Measurements from ENCODE around the gene ATP2C2.
A peak's percentile ranks its signal among the peaks of the same experiment; 100 is the strongest.
"Not testable (repeated sequence)": the region's sequence is repeated elsewhere in the genome, so short reads cannot be mapped to it uniquely, and the experiment has no call there.

The ATP2C2 gene

DNA sequence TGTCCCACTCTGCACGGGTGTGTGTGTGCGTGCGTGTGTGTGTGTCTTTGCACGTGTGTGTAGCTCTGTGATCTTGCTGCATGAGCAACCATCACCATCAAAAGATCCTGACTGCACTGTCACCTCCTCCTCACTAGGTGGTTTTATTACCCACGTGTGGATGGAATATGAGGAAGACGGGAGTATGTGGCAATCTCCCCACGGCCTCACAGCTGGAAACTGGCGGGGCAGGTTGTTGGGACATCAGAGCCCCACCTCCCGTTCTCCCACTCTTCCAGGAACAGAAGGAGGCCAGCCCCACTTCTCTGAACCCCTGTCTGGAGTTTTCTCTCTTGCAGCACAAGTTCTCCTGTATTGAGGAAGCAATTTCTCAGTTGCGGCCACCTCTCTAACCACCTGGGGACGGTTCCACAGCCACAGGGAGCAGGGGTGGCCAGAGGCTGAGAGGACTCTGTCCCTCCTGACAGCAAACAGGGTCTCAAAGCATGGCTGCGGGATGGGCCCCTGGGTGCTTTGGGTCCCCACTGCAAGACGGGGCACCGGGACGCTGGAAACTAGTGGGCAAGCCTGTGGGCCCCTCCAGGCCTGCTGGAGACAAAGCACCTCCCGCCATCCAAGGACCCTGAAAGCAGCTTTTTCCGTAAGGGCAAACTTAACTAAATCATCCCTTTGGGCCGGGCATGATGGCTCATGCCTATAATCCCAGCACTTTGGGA, 27.9 kb upstream of the ATP2C2 start:
- DNase-seq, result no peak

GRCh38 chr16:84341528-84342295, 26.6 kb upstream of the ATP2C2 start:
- DNase-seq, result no peak

GRCh38 chr16:84343800-84344199, 24.5 kb upstream of the ATP2C2 start:
- not testable (repeated sequence) for DNase-seq

DNA sequence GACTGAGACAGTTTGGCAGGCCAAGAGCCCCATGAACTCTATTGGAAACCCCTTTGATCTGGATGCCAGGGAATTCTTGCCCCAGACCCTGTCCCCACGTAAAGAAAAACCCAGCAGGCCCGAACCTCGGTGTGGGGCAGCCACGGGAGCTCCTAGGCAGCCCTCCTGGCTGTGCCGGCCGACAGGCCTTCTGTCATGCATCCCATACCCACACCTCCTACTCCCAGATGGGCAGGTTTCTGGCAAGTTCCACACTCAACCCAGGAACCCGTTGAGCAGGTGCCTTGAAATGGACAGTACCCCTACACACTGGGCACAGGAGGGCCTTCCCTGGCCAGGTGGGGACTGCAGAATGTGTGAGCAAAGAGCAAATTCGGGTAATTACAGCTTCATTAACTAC, 23.6 kb upstream of the ATP2C2 start:
- DNase-seq, result no peak

DNA sequence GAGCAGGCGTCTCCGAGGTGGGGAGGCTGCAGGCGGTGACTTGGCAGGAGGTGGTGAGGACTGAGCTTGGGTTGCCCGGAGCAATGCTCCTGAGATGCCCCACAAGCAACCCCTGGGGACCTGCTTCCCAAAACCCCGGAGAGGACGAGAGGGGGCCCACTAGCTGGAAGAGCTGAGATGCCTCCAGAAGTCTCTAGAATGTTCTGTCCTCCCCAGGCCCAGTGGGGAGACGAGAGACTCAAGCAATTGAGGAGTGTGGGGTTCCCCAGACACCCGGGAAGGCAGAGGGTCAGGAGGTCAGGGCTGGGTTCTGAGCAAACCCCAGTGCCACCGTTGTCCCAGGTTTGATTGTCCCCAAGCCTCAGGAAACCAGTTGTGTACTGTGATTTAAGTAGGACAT, 21.2 kb upstream of the ATP2C2 start:
- DNase-seq, result no peak

- DNase-seq, result no peak
Measured at GRCh38 chr16:84348386-84348888, 19.9 kb upstream of the ATP2C2 start.

GRCh38 chr16:84349862-84350684, 18.3 kb upstream of the ATP2C2 start:
- no peak for DNase-seq

DNA sequence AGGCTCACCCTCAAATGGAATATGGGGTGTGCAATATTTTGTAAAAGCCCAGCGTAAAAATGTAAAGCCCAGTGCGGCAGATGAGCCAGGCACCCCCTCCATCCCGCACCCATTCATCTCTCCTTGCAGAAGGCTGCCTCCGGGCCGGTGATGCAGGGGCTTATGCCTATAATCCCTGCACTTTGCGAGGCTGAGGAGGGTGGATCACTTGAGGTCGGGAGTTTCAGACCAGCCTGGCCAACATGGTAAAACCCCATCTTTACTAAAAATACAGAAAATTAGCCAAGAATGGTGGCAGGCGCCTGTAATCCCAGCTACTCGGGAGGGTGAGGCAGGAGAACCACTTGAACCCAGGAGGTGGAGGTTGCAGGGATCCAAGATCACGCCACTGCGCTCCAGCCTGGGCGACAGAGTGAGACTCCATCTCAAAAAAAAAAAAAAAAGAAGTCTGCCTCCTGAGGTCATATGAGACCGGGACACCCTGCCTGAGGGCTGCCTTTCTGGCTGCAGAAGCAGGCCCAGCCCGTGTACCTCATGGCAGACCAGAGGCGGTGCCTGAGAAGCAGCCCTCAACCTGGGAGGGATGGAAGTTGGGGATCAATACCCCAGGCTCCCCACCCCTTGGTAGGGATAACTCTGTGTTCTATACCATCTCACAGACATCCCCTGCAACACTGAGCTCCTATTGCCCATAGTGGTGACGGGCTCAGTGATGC, 17.5 kb upstream of the ATP2C2 start:
- no peak for DNase-seq

- no peak for DNase-seq
Measured at GRCh38 chr16:84351630-84352029, 16.7 kb upstream of the ATP2C2 start.

DNA sequence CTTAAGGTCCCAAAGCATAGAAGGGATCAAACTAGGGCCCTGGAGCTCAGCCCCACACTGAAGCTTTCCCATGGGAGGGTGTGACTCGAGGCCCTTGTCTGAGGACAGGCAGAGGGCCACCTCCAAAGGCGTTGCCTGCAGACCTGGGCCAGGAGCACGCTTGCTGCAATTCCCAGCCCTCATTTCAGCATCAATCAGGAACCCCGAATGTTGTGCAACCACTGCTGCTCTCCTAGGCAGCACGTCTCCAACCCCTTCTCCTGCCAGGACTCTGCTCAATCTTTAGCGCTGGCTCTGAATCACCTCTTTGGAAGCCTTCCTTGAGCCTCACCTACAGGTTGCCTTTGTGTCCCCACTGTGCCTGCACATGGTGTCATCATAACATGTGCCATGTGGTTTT, 14.0 kb upstream of the ATP2C2 start:
- no peak for DNase-seq

DNA sequence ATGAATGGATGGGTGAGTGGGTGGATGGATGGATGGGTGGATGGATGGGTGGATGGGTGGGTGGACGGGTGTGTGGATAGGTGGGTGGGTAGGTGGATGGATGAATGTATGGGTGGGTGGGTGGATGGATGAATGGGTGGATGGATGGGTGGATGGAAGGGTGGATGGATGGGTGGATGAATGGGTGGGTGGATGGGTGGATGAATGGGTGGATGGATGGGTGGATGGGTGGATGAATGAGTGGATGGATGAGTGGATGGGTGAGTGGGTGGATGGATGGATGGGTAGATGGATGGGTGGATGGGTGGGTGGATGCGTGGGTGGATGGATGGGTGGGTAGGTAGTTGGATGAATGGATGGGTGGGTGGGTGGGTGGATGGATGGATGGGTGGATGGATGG, 13.2 kb upstream of the ATP2C2 start:
- DNase-seq, result no peak

DNA sequence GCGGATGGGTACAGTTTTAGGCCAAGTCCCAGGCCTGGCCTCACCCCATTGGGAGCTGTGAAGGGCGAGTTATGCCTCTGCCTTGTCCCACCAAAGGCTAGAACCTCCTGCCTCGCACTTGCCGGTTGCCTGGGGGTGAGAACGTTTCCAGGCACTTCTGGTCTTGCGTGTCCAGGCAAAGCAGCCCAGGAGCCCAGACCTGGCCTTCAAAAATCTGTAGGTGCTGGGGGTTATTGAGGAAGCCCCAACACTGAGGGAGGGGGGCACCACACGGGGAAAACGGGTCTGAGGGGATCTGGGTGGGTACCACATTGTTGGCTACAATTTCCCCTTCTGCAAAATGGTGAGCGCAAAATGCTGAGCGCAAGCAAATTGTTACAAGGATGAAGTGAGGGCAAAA, 12.2 kb upstream of the ATP2C2 start:
- DNase-seq, result no peak

DNA sequence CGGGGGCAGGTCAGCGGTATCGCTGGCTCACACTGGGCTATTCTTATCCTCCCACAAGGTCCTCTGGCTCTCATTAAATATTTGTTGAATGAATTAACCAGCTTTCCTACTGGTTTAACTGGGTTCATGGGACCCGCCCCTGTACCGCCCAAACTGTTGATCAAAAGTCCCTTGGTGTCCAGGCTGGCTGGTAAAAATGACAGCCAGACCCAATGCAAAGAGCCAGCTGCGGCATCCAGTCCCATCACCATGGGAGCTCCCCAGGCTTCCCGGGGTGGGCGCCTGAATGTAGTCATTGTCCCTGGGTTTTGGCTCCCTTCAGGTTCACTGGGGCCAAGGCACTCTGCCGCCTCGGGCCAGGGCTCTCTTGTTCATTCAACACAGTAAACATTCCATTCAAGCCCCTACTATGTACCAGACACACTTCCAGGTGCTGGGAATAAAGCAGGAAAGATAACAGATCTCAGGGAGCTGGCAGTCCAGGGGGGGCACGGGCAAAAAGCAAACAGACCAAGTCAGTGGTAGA, 11.7 kb upstream of the ATP2C2 start:
- no peak for DNase-seq

DNA sequence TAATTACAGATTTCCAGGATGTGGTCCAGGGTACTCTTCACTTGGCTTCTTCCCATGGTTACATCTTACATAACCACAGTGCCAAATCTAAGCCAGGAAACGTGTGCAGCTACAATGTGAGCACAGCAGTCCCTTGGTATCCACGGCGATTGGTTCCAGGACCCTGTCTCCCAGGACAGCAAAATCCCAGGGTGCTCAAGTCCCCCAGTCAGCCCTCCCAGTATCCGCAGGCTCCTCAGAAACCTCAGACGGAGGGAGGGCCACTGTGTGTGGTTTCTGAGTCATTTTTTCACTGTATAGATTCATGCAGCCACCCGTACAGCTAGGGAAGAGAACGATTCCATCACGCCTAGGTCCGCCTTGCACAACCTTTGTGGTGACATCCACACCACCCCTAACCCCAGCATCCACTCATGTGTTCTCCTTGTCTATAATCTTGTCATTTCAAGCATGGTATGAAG, 11.1 kb upstream of the ATP2C2 start:
- no peak for DNase-seq

DNA sequence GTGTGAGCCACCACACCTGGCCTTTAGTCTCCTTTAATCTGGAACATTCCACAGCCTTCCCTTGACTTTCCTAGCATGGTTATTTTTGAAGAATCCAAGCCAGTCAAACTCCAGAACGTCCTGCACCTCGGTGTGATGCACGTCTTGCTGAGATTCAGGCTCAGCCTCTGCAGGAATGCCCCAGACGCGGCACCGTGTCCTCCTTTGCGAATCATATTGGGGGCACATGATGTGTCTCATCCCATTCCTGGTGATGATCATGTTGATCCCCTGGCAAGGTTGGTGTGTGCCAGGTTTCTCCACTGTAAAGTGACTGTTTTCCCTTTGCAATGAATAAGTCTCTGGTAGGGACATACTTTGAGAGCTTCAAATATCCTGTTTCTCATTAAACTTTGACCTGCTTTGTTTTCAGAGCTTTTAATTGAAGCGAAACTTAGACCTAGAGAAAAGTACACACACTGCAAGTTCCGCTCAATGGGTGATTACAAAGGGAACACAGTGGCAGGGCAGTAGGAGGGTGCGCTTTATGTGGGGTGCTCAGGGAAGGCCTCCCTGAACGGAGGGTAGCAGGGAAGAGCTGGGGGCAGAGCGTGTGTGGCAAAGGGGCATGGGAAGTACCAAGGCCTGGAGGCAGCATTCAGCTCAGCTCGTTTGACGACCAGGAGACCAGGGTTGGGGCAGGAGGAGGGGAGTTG, 9.6 kb upstream of the ATP2C2 start:
- no peak for DNase-seq

DNA sequence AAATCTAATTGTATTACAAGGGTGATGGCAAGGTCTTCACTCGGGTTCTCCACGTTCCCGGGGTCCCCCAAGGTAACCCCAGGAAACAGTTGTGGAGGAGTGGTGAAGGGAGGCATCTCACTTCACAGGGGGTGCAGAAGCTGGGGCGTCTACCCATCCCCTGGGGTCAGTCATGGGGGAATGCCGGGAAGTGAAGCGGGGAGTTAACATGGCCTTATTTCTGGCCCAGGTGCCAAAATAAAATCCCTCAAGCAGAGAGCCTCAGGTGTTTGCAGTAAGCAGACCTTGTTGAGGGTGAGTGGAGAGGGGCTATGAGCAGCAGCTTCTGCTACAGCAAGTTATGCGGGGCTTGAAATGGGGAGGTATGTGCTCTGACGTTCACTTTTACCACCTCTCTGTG, 9.0 kb upstream of the ATP2C2 start:
- no peak for DNase-seq

GRCh38 chr16:84360170-84360569, 8.2 kb upstream of the ATP2C2 start:
- peak; percentile 38 for DNase-seq

- DNase-seq, result no peak
Measured at GRCh38 chr16:84360748-84361147, 7.6 kb upstream of the ATP2C2 start.

GRCh38 chr16:84361546-84361945, 6.8 kb upstream of the ATP2C2 start:
- DNase-seq, result no peak

DNA sequence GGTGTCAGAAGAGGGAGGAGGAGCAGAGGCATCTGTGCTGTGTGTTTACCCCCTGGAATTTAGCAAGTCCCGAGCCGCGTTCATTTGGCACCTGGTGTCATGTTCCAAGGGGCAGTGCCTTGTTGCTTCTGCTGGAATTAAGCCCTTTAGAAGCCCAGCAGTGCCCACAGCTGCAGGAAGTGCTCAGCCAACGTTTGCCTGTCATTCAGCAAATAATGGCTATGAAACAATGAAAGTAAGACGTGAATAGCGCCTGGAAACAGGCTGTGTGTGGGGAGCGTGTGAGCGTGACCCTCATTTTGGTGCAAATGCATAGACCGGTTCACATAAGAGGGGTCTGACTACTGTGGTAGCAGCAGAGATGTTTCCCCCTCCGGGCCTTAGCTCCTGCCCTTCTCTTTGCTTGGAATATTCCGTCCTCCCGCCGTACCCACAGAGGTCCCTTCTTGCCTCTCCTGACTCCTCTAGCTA, 5.8 kb upstream of the ATP2C2 start:
- no peak for DNase-seq

GRCh38 chr16:84366208-84366607, 2.1 kb upstream of the ATP2C2 start:
- DNase-seq, result no peak

GRCh38 chr16:84367297-84367680, 1.0 kb upstream of the ATP2C2 start:
- DNase-seq, result no peak
